ENCODE data around the gene UBQLN2.
"Not testable (repeated sequence)": the region's sequence is repeated elsewhere in the genome, so short reads cannot be mapped to it uniquely, and the experiment has no call there.

The UBQLN2 gene

DNA sequence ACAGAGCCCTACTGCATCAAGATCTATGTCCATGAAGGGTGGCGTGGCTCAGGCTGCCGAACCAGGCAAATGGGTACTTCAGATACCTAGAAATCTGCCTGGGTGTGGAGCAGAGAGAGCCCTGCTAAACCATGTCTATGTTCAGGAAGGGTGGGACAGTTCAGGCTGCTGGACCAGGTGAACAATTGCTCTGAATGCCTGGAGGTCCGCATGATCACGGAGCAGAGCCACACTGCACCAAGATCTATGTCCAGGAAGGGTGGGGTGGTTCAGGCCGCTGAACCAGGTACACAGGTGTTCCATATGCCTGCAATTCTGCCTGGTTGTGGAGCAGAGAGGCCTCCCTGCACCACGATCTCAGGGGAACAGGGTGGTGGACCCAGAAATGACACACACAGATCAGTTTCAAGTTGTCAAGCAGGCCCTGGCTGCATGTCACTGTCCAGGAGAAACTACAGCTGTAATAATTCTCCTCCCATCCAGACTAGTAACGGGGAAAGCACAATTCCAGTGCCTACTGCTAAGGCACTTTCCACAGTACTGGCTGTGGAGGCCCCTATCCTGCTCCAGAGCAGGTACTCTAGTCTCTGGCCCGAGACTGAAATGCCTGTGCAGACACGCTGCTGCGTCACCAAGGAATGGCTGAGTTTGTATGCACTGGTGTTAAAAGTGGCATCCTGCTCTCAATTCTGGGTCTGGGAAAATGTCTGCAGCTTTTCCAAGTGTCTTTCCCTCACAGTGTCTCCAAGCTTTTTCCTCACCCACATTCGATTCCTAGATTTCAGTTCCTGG, 25.2 kb downstream of the UBQLN2 start:
- TF ChIP-seq, protein P1, sequence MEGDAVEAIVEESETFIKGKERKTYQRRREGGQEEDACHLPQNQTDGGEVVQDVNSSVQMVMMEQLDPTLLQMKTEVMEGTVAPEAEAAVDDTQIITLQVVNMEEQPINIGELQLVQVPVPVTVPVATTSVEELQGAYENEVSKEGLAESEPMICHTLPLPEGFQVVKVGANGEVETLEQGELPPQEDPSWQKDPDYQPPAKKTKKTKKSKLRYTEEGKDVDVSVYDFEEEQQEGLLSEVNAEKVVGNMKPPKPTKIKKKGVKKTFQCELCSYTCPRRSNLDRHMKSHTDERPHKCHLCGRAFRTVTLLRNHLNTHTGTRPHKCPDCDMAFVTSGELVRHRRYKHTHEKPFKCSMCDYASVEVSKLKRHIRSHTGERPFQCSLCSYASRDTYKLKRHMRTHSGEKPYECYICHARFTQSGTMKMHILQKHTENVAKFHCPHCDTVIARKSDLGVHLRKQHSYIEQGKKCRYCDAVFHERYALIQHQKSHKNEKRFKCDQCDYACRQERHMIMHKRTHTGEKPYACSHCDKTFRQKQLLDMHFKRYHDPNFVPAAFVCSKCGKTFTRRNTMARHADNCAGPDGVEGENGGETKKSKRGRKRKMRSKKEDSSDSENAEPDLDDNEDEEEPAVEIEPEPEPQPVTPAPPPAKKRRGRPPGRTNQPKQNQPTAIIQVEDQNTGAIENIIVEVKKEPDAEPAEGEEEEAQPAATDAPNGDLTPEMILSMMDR (IDR thresholded peaks at IDR 0.05; ENCODE audit: extremely low read depth, missing control alignments) = no peak
- no peak for DNase-seq (ENCODE audit: low spot score)

DNA sequence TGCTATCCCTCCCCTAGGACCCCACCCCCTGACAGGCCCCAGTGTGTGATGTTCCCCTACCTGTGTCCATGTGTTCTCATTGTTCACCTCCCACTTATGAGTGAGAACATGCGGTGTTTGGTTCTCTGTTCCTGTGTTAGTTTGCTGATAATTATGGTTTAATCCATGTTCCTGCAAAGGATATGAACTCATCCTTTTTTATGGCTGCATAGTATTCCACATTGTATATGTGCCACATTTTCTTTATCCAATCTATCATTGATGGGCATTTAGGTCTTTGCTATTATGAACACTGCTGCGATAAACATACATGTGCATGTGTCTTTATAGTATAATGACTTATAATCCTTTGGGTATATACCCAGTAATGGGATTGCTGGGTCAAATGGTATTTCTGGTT, 28.4 kb downstream of the UBQLN2 start:
- DNase-seq (ENCODE audit: low spot score) = not testable (repeated sequence)

DNA sequence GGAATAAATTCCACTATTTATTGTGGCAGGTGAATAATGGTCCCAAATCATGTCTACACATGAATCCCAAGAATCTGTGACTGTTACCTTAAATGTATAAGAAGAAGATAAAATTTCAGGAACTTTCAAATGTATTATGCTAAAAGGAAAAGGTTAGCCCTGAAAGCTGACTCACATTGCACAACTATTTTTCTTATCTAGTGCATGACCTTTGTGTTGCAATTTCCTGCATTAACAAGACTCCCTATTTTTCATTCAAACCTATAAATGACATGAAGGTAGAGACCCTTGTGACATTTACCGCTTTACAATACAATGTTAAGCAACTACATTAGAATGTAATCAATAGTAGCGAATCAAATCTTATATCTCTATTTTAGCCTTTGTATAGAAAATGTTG, 36.7 kb downstream of the UBQLN2 start:
- no peak for DNase-seq (ENCODE audit: low spot score)
- TF ChIP-seq, protein P1 (IDR thresholded peaks at IDR 0.05; ENCODE audit: extremely low read depth, missing control alignments) = no peak

DNA sequence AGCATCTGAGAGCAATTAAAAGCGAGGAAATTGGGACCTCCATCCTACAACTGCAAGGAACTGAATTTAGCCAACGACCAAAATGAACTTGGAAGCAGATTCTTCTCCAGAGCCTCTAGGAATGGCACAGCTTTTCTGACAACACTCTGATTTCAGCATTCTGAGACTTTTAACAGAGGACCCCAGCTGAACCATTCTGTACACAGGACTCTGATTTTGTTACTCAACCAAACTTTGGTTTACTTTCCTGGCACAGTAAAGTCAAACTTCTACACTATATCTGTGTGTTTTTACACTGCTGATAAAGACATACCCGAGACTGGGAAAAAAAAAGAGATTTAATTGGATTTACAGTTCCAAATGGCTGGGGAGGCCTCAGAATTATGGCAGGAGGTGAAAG, 37.6 kb downstream of the UBQLN2 start:
- DNase-seq (ENCODE audit: low spot score) = no peak
- TF ChIP-seq, protein P1 (IDR thresholded peaks at IDR 0.05; ENCODE audit: extremely low read depth, missing control alignments) = no peak

DNA sequence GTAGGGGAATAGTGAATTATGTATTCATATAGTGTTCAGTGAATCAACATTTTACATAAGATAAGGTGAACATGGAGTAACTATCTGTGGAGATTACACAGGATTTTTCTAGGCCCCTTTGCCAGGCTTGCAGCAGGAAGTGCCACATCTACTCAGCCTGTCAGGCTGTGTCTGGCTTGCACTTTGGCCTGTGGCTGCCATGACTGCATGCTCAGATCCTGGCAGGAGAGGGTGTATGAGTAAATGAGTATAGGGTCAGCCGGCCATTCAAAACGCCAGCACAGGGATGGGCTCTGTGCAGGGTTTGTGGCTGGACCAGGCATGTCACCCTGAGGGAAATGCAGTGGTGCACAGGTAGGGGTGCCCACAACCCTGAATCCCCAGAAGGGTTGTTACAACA, 51.9 kb downstream of the UBQLN2 start:
- TF ChIP-seq, protein P1 (IDR thresholded peaks at IDR 0.05; ENCODE audit: extremely low read depth, missing control alignments) = no peak
- no peak for DNase-seq (ENCODE audit: low spot score)
